ENCODE data around the gene DNER.

DNER gene

GRCh38 chr2:229634601-229635370, 79.6 kb downstream of the DNER start:
- in situ Hi-C loops (cut with MboI; ENCODE audit: low pct_unique_long_range_greater_than_20kb, low sequenced_read_pairs, unreplicated experiment): no loop called here
- no peak for DNase-seq (ENCODE audit: low spot score)
- TF ChIP-seq, protein P1, sequence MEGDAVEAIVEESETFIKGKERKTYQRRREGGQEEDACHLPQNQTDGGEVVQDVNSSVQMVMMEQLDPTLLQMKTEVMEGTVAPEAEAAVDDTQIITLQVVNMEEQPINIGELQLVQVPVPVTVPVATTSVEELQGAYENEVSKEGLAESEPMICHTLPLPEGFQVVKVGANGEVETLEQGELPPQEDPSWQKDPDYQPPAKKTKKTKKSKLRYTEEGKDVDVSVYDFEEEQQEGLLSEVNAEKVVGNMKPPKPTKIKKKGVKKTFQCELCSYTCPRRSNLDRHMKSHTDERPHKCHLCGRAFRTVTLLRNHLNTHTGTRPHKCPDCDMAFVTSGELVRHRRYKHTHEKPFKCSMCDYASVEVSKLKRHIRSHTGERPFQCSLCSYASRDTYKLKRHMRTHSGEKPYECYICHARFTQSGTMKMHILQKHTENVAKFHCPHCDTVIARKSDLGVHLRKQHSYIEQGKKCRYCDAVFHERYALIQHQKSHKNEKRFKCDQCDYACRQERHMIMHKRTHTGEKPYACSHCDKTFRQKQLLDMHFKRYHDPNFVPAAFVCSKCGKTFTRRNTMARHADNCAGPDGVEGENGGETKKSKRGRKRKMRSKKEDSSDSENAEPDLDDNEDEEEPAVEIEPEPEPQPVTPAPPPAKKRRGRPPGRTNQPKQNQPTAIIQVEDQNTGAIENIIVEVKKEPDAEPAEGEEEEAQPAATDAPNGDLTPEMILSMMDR (IDR thresholded peaks at IDR 0.05; ENCODE audit: extremely low read depth, insufficient read depth, missing control alignments): no peak

DNA sequence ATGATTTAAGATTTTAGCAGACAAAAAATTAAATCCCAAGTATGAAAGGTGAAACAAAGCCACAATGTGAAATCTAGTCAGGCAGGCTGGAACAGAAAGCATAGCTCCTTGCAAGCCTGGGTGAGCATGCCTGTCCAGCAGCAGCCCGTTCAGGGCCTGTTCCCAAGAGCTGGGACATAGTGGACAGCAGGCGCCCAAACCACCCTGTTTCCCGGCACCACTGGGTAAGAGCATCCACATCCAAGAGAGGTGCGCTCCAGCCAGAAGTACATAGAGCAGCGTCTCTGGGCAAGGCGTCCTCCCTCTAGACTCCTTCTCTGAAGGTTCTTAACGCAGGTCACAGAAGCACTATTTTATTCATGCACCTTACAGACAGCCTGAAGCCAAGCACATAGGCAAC, 80.8 kb downstream of the DNER start:
- in situ Hi-C loops (cut with MboI; ENCODE audit: low pct_unique_long_range_greater_than_20kb, low sequenced_read_pairs, unreplicated experiment): no loop called here
- DNase-seq (ENCODE audit: low spot score): no peak
- TF ChIP-seq, protein P1 (IDR thresholded peaks at IDR 0.05; ENCODE audit: extremely low read depth, insufficient read depth, missing control alignments): no peak

GRCh38 chr2:229629039-229629438, 85.3 kb downstream of the DNER start:
- DNase-seq (ENCODE audit: low spot score): no peak
- in situ Hi-C loops (cut with MboI; ENCODE audit: low pct_unique_long_range_greater_than_20kb, low sequenced_read_pairs, unreplicated experiment): no loop called here
- TF ChIP-seq, protein P1 (IDR thresholded peaks at IDR 0.05; ENCODE audit: extremely low read depth, insufficient read depth, missing control alignments): no peak

DNA sequence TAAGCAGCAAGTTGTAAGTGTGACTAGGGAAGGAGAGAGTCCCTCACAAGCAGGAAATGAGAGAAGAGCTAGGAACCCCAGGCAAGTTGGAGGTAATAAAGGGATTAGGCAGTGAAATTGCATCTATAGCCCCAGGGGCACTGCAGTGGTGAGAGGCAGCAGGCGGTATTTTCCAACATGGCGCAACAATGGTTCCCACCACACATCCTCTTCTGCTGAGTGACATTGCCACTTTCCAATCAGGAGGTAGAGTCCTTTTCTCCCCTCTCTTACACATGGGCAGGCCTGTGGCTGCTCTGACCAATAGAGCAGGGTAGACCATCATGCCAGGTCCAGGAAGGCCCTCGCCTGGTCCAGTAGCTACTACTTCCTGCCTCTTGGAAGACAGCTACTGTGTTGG, 86.6 kb downstream of the DNER start:
- TF ChIP-seq, protein P1 (IDR thresholded peaks at IDR 0.05; ENCODE audit: extremely low read depth, insufficient read depth, missing control alignments): no peak
- DNase-seq (ENCODE audit: low spot score): no peak
- in situ Hi-C loops (cut with MboI; ENCODE audit: low pct_unique_long_range_greater_than_20kb, low sequenced_read_pairs, unreplicated experiment): no loop called here

- in situ Hi-C loops (cut with MboI; ENCODE audit: low pct_unique_long_range_greater_than_20kb, low sequenced_read_pairs, unreplicated experiment): no loop called here
- TF ChIP-seq, protein P1 (IDR thresholded peaks at IDR 0.05; ENCODE audit: extremely low read depth, insufficient read depth, missing control alignments): no peak
- DNase-seq (ENCODE audit: low spot score): no peak
These were observed 91.6 kb downstream of the DNER start for GRCh38 chr2:229622495-229623355.

GRCh38 chr2:229620759-229621158, 93.6 kb downstream of the DNER start:
- DNase-seq (ENCODE audit: low spot score): no peak
- in situ Hi-C loops (cut with MboI; ENCODE audit: low pct_unique_long_range_greater_than_20kb, low sequenced_read_pairs, unreplicated experiment): no loop called here

More at GRCh38 chr2:229620759-229621158, 93.6 kb downstream of the DNER start:
- TF ChIP-seq, protein P1 (IDR thresholded peaks at IDR 0.05; ENCODE audit: extremely low read depth, insufficient read depth, missing control alignments): no peak

All from GM13977 (cell line).